Keratinocyte (primary cell): Measurements from ENCODE around the gene LDB2. TPM values are rescaled to one million over a fixed set of nuclear protein-coding genes. Genes with fewer than 3 reads are reported as not detected.

Experiments used
- DNase-seq: peaks from one replicate; pipeline ENCODE4 v3.0.0-alpha.2; 2011; ENCODE audit warnings: low read depth, missing footprints, low spot score
- FAIRE-seq: peaks from 2 replicates; lab custom pipeline; 2011; peaks lifted over from hg19 to GRCh38; lab: Jason Lieb, UNC
- H2AFZ ChIP-seq: 2 replicates; pipeline ENCODE4 v1.6.0; 2012; ENCODE audit warnings: low read length, control low read depth, inconsistent platforms; ENCODE audit not compliant: control insufficient read depth
- H3K27ac ChIP-seq: 2 replicates; pipeline ENCODE4 v1.5.1; 2011; ENCODE audit warnings: low read length; ENCODE audit not compliant: control insufficient read depth, insufficient read depth
- H3K27me3 ChIP-seq: 3 replicates; pipeline ENCODE4 v1.6.0; 2011; ENCODE audit warnings: low read length; ENCODE audit not compliant: control insufficient read depth, insufficient read depth; ENCODE audit errors: extremely low read depth
- H3K36me3 ChIP-seq, 2 experiments: 2 replicates in 1 of 2; 3 replicates in 1 of 2; pipeline ENCODE4 v1.5.1; 2011; ENCODE audit warnings: low read length in 2 of 2, mild to moderate bottlenecking in 1 of 2; ENCODE audit not compliant: control insufficient read depth in 2 of 2, insufficient read depth in 2 of 2; ENCODE audit errors: extremely low read depth in 1 of 2
- H3K4me1 ChIP-seq: 3 replicates; pipeline ENCODE4 v1.5.1; 2011; ENCODE audit warnings: low read length; ENCODE audit not compliant: control insufficient read depth, insufficient read depth; ENCODE audit errors: extremely low read depth
- H3K4me2 ChIP-seq: 3 replicates; pipeline ENCODE4 v1.6.0; 2011; ENCODE audit warnings: low read depth, low read length; ENCODE audit not compliant: control insufficient read depth, insufficient read depth; ENCODE audit errors: extremely low read depth
- H3K4me3 ChIP-seq, 3 experiments: fragments of 200-600 bp in 1 of 3; sonication (generic) in 1 of 3; 2 replicates in 2 of 3; 3 replicates in 1 of 3; pipeline ENCODE4 v1.5.1; 2011 to 2016; ENCODE audit warnings: low read length in 3 of 3, mild to moderate bottlenecking in 3 of 3, control low read depth in 2 of 3, inconsistent platforms in 1 of 3, low read depth in 1 of 3, mixed read lengths in 1 of 3, mixed run types in 1 of 3, moderate library complexity in 1 of 3; ENCODE audit not compliant: control insufficient read depth in 2 of 3, insufficient read depth in 2 of 3; ENCODE audit errors: extremely low read depth in 1 of 3
- H3K79me2 ChIP-seq: 2 replicates; pipeline ENCODE4 v1.6.0; 2012; ENCODE audit warnings: low read length; ENCODE audit not compliant: control insufficient read depth, insufficient read depth
- H3K9ac ChIP-seq: 3 replicates; pipeline ENCODE4 v1.6.0; 2011; ENCODE audit warnings: low read length; ENCODE audit not compliant: control insufficient read depth, insufficient read depth; ENCODE audit errors: extremely low read depth
- H3K9me1 ChIP-seq: 3 replicates; pipeline ENCODE4 v1.6.0; 2011; ENCODE audit warnings: low read length; ENCODE audit not compliant: control insufficient read depth, insufficient read depth; ENCODE audit errors: extremely low read depth
- H3K9me3 ChIP-seq: 2 replicates; pipeline ENCODE4 v1.5.1; 2012; ENCODE audit warnings: low read depth, low read length; ENCODE audit not compliant: control insufficient read depth
- H4K20me1 ChIP-seq: 3 replicates; pipeline ENCODE4 v1.6.0; 2011; ENCODE audit warnings: low read length; ENCODE audit not compliant: control insufficient read depth, insufficient read depth; ENCODE audit errors: extremely low read depth
- CTCF ChIP-seq, 3 experiments: IDR thresholded peaks in 1 of 3; conservative IDR thresholded peaks in 1 of 3; optimal IDR thresholded peaks in 1 of 3; 2 replicates in 2 of 3; 3 replicates in 1 of 3; pipeline versions ENCODE3 to v1.5.1; 2011; ENCODE audit warnings: low read length in 3 of 3, mild to moderate bottlenecking in 3 of 3, moderate library complexity in 2 of 3, control low read depth in 1 of 3, inconsistent platforms in 1 of 3; ENCODE audit not compliant: insufficient read depth in 2 of 3; ENCODE audit errors: extremely low read depth in 1 of 3
- EZH2 ChIP-seq: IDR thresholded peaks from one replicate; pipeline ENCODE4 v1.6.1; 2012; ENCODE audit warnings: inconsistent platforms, mild to moderate bottlenecking, low read length, moderate library complexity
- dilution Hi-C: fragments of 300-500 bp; cut with MboI; formaldehyde crosslinking; loops from one replicate; pipeline ENCODE4 v1.7.0; 2020; ENCODE audit warnings: low sequenced_read_pairs; ENCODE audit not compliant: extremely low pct_ligation_motif_present
- polyA minus RNA-seq, 3 experiments: library from RNA; depleted of rRNA, polyadenylated mRNA; stranded (reverse); fragments of >200 nt; gene quantifications; 1 replicate in 1 of 3; 2 replicates in 1 of 3; 3 replicates in 1 of 3; pipeline ENCODE4 v1.2.3, GENCODE V29; 2011
- polyA plus RNA-seq, 5 experiments: library from polyadenylated mRNA; depleted of rRNA in 3 of 5; stranded (reverse) in 3 of 5; stranded (forward) in 1 of 5; unstranded in 1 of 5; fragments of >200 nt; gene quantifications; 1 replicate in 1 of 5; 2 replicates in 3 of 5; 3 replicates in 1 of 5; pipeline versions ENCODE4 v1.2.1 to v1.2.3, GENCODE V29; 2011 to 2012; ENCODE audit warnings: missing spikeins in 2 of 5, low read depth in 1 of 5, low replicate concordance in 1 of 5

LDB2 gene
- polyA plus RNA-seq (not detected in 3 replicates), polyA minus RNA-seq (2.4 TPM in 1 of 3 replicates, not detected in the others)
- not detected for polyA plus RNA-seq (2011; ENCODE audit: low read depth)
- polyA plus RNA-seq (2011; cell fraction: cytosol; rRNA removed): not detected in 2 replicates
- polyA plus RNA-seq (2011; cell fraction: nucleus; rRNA removed): not detected in 2 replicates
- not detected in 2 replicates for polyA plus RNA-seq (2012; ENCODE audit: low replicate concordance)
- not detected for polyA minus RNA-seq (2011; cell fraction: cytosol; rRNA and poly(A)+ RNA removed)
- not detected in 2 replicates for polyA minus RNA-seq (2011; cell fraction: nucleus; rRNA and poly(A)+ RNA removed)

- no peaks in the 10 kb centered on the region for H3K9me3 ChIP-seq
- no peaks in the 10 kb centered on the region for H3K9me1 ChIP-seq
- H3K4me2 ChIP-seq: no peak within 1 kb of the TSS
- dilution Hi-C loops: no loop called here
- DNase-seq (no peak), FAIRE-seq (no peak)
- peaks cover 3% of the 10 kb centered on the region for H3K27me3 ChIP-seq
- H3K9ac ChIP-seq: no peak within 1 kb of the TSS
- no peak within 1 kb of the TSS for H3K27ac ChIP-seq
- no peak within 1 kb of the TSS for H2AFZ ChIP-seq
- no peaks in the 10 kb centered on the region for H3K36me3 ChIP-seq
- no peaks in the 10 kb centered on the region for H3K4me1 ChIP-seq
- no peaks in the 10 kb centered on the region for H4K20me1 ChIP-seq
- TF ChIP-seq CTCF (optimal IDR thresholded peaks at IDR 0.05 in 1 of 3, IDR thresholded peaks at IDR 0.05 in 1 of 3, conservative IDR thresholded peaks at IDR 0.05 in 1 of 3; ENCODE audit: extremely low read depth in 1 of 3, insufficient read depth in 2 of 3, low read length in 3 of 3) (no peak), EZH2 (no peak)
- no peaks in the 10 kb centered on the region for H3K79me2 ChIP-seq
- H3K4me3 ChIP-seq: no peak within 1 kb of the TSS
These were observed at the start of gene LDB2 for GRCh38 chr4:16897991-16898827. TSS of gene LDB2 (minus strand) at chr4:16898645.

GRCh38 chr4:16942491-16942890, 44.0 kb upstream of the LDB2 start:
- Histone ChIP-seq H2AFZ (no peak overlapping the region), H3K9ac (no peak overlapping the region), H3K27ac (no peak overlapping the region), H3K4me1 (no peaks in the 10 kb centered on the region), H3K9me3 (no peaks in the 10 kb centered on the region), H3K4me2 (no peak overlapping the region), H3K27me3 (no peaks in the 10 kb centered on the region), H3K9me1 (no peaks in the 10 kb centered on the region), H3K36me3 (no peaks in the 10 kb centered on the region), H3K4me3 (no peak overlapping the region), H3K79me2 (no peaks in the 10 kb centered on the region), H4K20me1 (no peaks in the 10 kb centered on the region)
- TF ChIP-seq EZH2 (no peak), CTCF (optimal IDR thresholded peaks at IDR 0.05 in 1 of 3, IDR thresholded peaks at IDR 0.05 in 1 of 3, conservative IDR thresholded peaks at IDR 0.05 in 1 of 3; ENCODE audit: extremely low read depth in 1 of 3, insufficient read depth in 2 of 3, low read length in 3 of 3) (no peak)
- DNase-seq (no peak), FAIRE-seq (no peak)
- dilution Hi-C loops: no loop called here
